H9 (cell line): Measurements from ENCODE around the gene NR0B1. TPM values are rescaled to one million over a fixed set of nuclear protein-coding genes. Genes with fewer than 3 reads are reported as not detected.

Experiments used
- DNase-seq: peaks from one replicate; pipeline ENCODE4 v3.0.0-alpha.2; 2017
- H2AFZ ChIP-seq: one replicate; pipeline ENCODE4 v1.6.1; 2013; ENCODE audit warnings: mild to moderate bottlenecking, low read length, control low read depth, moderate library complexity
- H2AK5ac ChIP-seq: 2 replicates; pipeline ENCODE4 v1.6.1; 2013; ENCODE audit warnings: low read length, control low read depth, mixed read lengths; ENCODE audit not compliant: insufficient read length
- H2BK120ac ChIP-seq: one replicate; pipeline ENCODE4 v1.6.1; 2013; ENCODE audit warnings: low read depth, mild to moderate bottlenecking, low read length, control low read depth, inconsistent platforms; ENCODE audit not compliant: poor library complexity, severe bottlenecking
- H2BK12ac ChIP-seq: 2 replicates; pipeline ENCODE4 v1.6.1; 2013; ENCODE audit warnings: low read length, control low read depth, mixed read lengths, low read depth; ENCODE audit not compliant: insufficient read length
- H2BK15ac ChIP-seq: 2 replicates; pipeline ENCODE4 v1.6.1; 2013; ENCODE audit warnings: low read depth, low read length, control low read depth
- H2BK20ac ChIP-seq: one replicate; pipeline ENCODE4 v1.6.1; 2013; ENCODE audit warnings: low read depth, mild to moderate bottlenecking, low read length, control low read depth, inconsistent platforms; ENCODE audit not compliant: poor library complexity, severe bottlenecking
- H2BK5ac ChIP-seq: 2 replicates; pipeline ENCODE4 v1.6.1; 2013; ENCODE audit warnings: low read length, control low read depth, mixed read lengths; ENCODE audit not compliant: insufficient read length
- H3K14ac ChIP-seq: 2 replicates; pipeline ENCODE4 v1.6.1; 2013; ENCODE audit warnings: low read length, control low read depth; ENCODE audit not compliant: insufficient read depth
- H3K18ac ChIP-seq: 2 replicates; pipeline ENCODE4 v1.6.1; 2013; ENCODE audit warnings: low read depth, mild to moderate bottlenecking, mixed read lengths, low read length, control low read depth; ENCODE audit not compliant: insufficient read length
- H3K23ac ChIP-seq: 2 replicates; pipeline ENCODE4 v1.6.1; 2013; ENCODE audit warnings: low read length, control low read depth, mixed read lengths, low read depth; ENCODE audit not compliant: insufficient read length
- H3K23me2 ChIP-seq: 2 replicates; pipeline ENCODE4 v1.6.1; 2013; ENCODE audit warnings: low read depth, mild to moderate bottlenecking, mixed read lengths, low read length, control low read depth; ENCODE audit not compliant: insufficient read length, poor library complexity, severe bottlenecking
- H3K27ac ChIP-seq: 2 replicates; pipeline ENCODE4 v1.5.1; 2013; ENCODE audit warnings: low read length, control low read depth, mixed read lengths, low read depth; ENCODE audit not compliant: insufficient read length
- H3K27me3 ChIP-seq: 2 replicates; pipeline ENCODE4 v1.6.1; 2013; ENCODE audit warnings: low read length, control low read depth, inconsistent platforms; ENCODE audit not compliant: insufficient read depth
- H3K4ac ChIP-seq: 2 replicates; pipeline ENCODE4 v1.6.1; 2013; ENCODE audit warnings: low read depth, mild to moderate bottlenecking, control low read depth, inconsistent platforms, low read length, moderate library complexity
- H3K4me1 ChIP-seq: 2 replicates; pipeline ENCODE4 v1.6.1; 2013; ENCODE audit warnings: low read length, control low read depth, inconsistent platforms; ENCODE audit not compliant: insufficient read depth
- H3K4me2 ChIP-seq: 2 replicates; pipeline ENCODE4 v1.6.1; 2013; ENCODE audit warnings: low read length, control low read depth, mixed read lengths; ENCODE audit not compliant: insufficient read length, insufficient read depth
- H3K56ac ChIP-seq: 2 replicates; pipeline ENCODE4 v1.6.1; 2013; ENCODE audit warnings: low read depth, mild to moderate bottlenecking, mixed read lengths, low read length, control low read depth; ENCODE audit not compliant: insufficient read length
- H3K79me1 ChIP-seq: 2 replicates; pipeline ENCODE4 v1.6.1; 2013; ENCODE audit warnings: low read depth, mild to moderate bottlenecking, moderate library complexity, low read length, control low read depth, inconsistent platforms; ENCODE audit not compliant: insufficient read depth, poor library complexity, severe bottlenecking
- H3K79me2 ChIP-seq: 2 replicates; pipeline ENCODE4 v1.6.1; 2013; ENCODE audit warnings: low read length, control low read depth, inconsistent platforms; ENCODE audit not compliant: insufficient read depth
- H3K9ac ChIP-seq: 2 replicates; pipeline ENCODE4 v1.6.1; 2013; ENCODE audit warnings: low read length, control low read depth, mixed read lengths; ENCODE audit not compliant: insufficient read length; ENCODE audit errors: extremely low read depth
- H3K9me3 ChIP-seq: one replicate; pipeline ENCODE4 v1.6.1; 2013; ENCODE audit warnings: low read depth, low read length, inconsistent platforms; ENCODE audit not compliant: control insufficient read depth
- H3T11ph ChIP-seq: one replicate; pipeline ENCODE4 v1.6.1; 2013; ENCODE audit warnings: mild to moderate bottlenecking, low read length, control low read depth, inconsistent platforms
- H4K20me1 ChIP-seq: one replicate; pipeline ENCODE4 v1.6.1; 2013; ENCODE audit not compliant: control insufficient read depth, insufficient read length, insufficient read depth
- H4K5ac ChIP-seq: 2 replicates; pipeline ENCODE4 v1.6.1; 2013; ENCODE audit warnings: low read depth, mild to moderate bottlenecking, mixed read lengths, low read length, control low read depth; ENCODE audit not compliant: insufficient read length
- H4K8ac ChIP-seq: replicated peaks from 2 replicates; pipeline ENCODE4 v1.6.1; 2013; ENCODE audit warnings: low read length, control low read depth, mixed read lengths, low read depth; ENCODE audit not compliant: insufficient read length
- H4K91ac ChIP-seq: 2 replicates; pipeline ENCODE4 v1.6.1; 2013; ENCODE audit warnings: low read depth, mild to moderate bottlenecking, moderate library complexity, mixed read lengths, low read length, control low read depth; ENCODE audit not compliant: insufficient read length
- H3K27ac Mint-ChIP-seq, 3 experiments: 2 replicates in 2 of 3; 3 replicates in 1 of 3; pipeline ENCODE4 v1.8.0; 2020 to 2021; ENCODE audit warnings: mixed read lengths in 3 of 3, mild to moderate bottlenecking in 1 of 3, moderate library complexity in 1 of 3
- H3K27me3 Mint-ChIP-seq: 2 replicates; pipeline ENCODE4 v1.8.0; 2021; ENCODE audit warnings: low read depth, mild to moderate bottlenecking, moderate library complexity, mixed read lengths
- H3K36me3 Mint-ChIP-seq, 3 experiments: 2 replicates in 2 of 3; 3 replicates in 1 of 3; pipeline ENCODE4 v1.8.0; 2020 to 2021; ENCODE audit warnings: low read depth in 3 of 3, mixed read lengths in 3 of 3; ENCODE audit not compliant: insufficient read depth in 1 of 3
- H3K4me1 Mint-ChIP-seq, 2 experiments: 2 replicates each; pipeline ENCODE4 v1.8.0; 2020; ENCODE audit warnings: mixed read lengths in 2 of 2
- H3K4me3 Mint-ChIP-seq, 2 experiments: 2 replicates in 1 of 2; 3 replicates in 1 of 2; pipeline ENCODE4 v1.8.0; 2020 to 2021; ENCODE audit warnings: mild to moderate bottlenecking in 2 of 2, mixed read lengths in 2 of 2, moderate library complexity in 1 of 2
- H3K9me3 Mint-ChIP-seq, 2 experiments: 2 replicates in 1 of 2; 3 replicates in 1 of 2; pipeline ENCODE4 v1.8.0; 2020; ENCODE audit warnings: mild to moderate bottlenecking in 2 of 2, mixed read lengths in 2 of 2, moderate library complexity in 1 of 2
- WGBS: extraction: QIAGEN DNeasy Blood & Tissue Kit; methylation state at CpG from one replicate; pipeline ENCODE4 v1.1.7; 2013; ENCODE audit warnings: missing lambda C conversion rate, low lambda C conversion rate, mixed read lengths; ENCODE audit not compliant: insufficient read length; ENCODE audit errors: extremely low coverage; 5-methylcytosine and 5-hydroxymethylcytosine counted together
- total RNA-seq: library from RNA; stranded (reverse); gene quantifications from 2 replicates; pipeline ENCODE4 v1.2.1, GENCODE V29; 2021
- TF ChIP-seq, protein P1 (sequence below): fragments of 200-600 bp; sonication (generic); conservative IDR thresholded peaks from 3 replicates; pipeline ENCODE4 v1.8.0; 2021; ENCODE audit warnings: antibody characterized with exemption, mild to moderate bottlenecking

The NR0B1 gene
- total RNA-seq, 1 experiment from 2014 or later: not detected

DNA sequence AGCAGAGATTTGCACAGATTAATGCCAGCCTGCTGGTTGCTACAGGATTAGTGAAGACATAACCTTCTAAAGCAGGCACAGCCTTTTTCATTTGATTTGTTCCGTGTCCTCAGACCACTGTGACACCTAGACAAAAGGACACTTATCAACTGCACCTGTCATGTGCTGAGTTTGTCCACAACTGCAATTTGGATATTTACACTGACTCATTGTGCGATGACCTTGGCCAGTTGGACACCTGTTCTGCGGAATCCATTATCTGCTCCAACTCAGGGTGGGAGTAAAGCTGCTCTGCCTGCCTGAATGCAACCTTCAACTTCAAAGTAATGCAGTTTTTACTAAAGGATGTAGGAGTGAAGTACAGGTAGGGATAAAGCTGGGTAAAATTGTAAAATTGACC lies 4.1 kb upstream of the NR0B1 start:
- Histone ChIP-seq H4K8ac (no peak overlapping the region), H3K14ac (no peak overlapping the region), H3K23me2 (peaks cover 5% of the 10 kb centered on the region), H3T11ph (no peak overlapping the region), H2BK20ac (no peak overlapping the region), H2AK5ac (no peak overlapping the region), H3K4ac (no peak overlapping the region), H3K4me1 (no peaks in the 10 kb centered on the region), H4K20me1 (no peaks in the 10 kb centered on the region), H3K56ac (no peak overlapping the region), H3K27me3 (peaks cover 6% of the 10 kb centered on the region; the same call in 1 of the 2 replicates), H3K9me3 (no peaks in the 10 kb centered on the region), H2BK120ac (no peak overlapping the region), H3K9ac (no peak overlapping the region), H2BK5ac (no peak overlapping the region), H3K79me1 (no peaks in the 10 kb centered on the region), H2BK15ac (no peak overlapping the region), H3K18ac (no peak overlapping the region), H2AFZ (no peak overlapping the region), H4K5ac (no peak overlapping the region), H3K27ac (no peak overlapping the region), H3K4me2 (no peak overlapping the region), H2BK12ac (no peak overlapping the region), H4K91ac (no peak overlapping the region), H3K23ac (no peak overlapping the region), H3K79me2 (no peaks in the 10 kb centered on the region)
- WGBS: no CpG with 5 or more reads among the region's 3 CpGs
- Mint-ChIP-seq H3K36me3 (peaks cover 0 to 3% (median 0%) of the 10 kb centered on the region in 3 experiments; a peak in 3 of 7 replicates), H3K27ac (no peak overlapping the region), H3K27me3 (peaks cover 43% of the 10 kb centered on the region), H3K4me1 (no peaks in the 10 kb centered on the region), H3K4me3 (no peak overlapping the region), H3K9me3 (peaks cover 0 to 49% of the 10 kb centered on the region in 2 experiments; a peak in 4 of 5 replicates)
- DNase-seq: no peak
- TF ChIP-seq, protein P1, sequence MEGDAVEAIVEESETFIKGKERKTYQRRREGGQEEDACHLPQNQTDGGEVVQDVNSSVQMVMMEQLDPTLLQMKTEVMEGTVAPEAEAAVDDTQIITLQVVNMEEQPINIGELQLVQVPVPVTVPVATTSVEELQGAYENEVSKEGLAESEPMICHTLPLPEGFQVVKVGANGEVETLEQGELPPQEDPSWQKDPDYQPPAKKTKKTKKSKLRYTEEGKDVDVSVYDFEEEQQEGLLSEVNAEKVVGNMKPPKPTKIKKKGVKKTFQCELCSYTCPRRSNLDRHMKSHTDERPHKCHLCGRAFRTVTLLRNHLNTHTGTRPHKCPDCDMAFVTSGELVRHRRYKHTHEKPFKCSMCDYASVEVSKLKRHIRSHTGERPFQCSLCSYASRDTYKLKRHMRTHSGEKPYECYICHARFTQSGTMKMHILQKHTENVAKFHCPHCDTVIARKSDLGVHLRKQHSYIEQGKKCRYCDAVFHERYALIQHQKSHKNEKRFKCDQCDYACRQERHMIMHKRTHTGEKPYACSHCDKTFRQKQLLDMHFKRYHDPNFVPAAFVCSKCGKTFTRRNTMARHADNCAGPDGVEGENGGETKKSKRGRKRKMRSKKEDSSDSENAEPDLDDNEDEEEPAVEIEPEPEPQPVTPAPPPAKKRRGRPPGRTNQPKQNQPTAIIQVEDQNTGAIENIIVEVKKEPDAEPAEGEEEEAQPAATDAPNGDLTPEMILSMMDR: no peak
